T47D (cell line): ENCODE results near the gene NAALADL1.
"Not testable (repeated sequence)": the region's sequence is repeated elsewhere in the genome, so short reads cannot be mapped to it uniquely, and the experiment has no call there.

Source experiments
- DNase-seq, 2 experiments: peaks; one replicate each; pipeline versions ENCODE4 v3.0.0 to v3.0.0-alpha.2; 2011 to 2012; ENCODE audit warnings: low read depth in 1 of 2, low spot score in 1 of 2
- JUND ChIP-seq: IDR thresholded peaks from 2 replicates; pipeline ENCODE4 v1.6.1; 2012; ENCODE audit warnings: low read depth
- in situ Hi-C: cut with HindIII; loops from 2 replicates; pipeline ENCODE4 v1.10.0; 2016; ENCODE audit warnings: low sequenced_read_pairs, low pct_unique_long_range_greater_than_20kb

Gene NAALADL1

DNA sequence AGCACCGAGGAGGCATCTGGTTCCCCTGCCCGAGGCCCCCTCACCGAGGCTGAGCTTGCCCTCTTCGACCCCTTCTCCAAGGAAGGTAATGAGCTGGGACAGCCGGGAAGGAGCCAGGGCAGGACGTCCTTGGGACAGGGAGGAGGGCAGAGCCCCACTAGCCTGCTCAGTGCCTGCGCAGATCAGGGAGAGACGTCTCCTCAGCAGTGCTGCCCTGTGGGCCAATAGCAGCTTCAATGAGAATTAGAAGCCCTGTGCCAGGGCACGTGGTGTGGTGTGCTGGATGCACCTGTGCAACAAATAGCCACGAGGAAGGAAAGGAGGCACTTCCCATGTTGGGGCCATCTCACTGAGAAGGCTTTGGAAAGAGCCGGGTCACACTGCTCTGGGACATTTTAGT lies 22.8 kb downstream of the NAALADL1 start:
- in situ Hi-C loops, result no loop called here
- TF ChIP-seq JUND, result no peak
- no peak for DNase-seq

- no peak for TF ChIP-seq JUND
- no peak for DNase-seq
- in situ Hi-C loops, result no loop called here
Observed at GRCh38 chr11:65034423-65034822, 23.9 kb downstream of the NAALADL1 start.

- no peak for DNase-seq
- in situ Hi-C loops, result no loop called here
- no peak for TF ChIP-seq JUND
Observed at GRCh38 chr11:65032216-65032615, 26.1 kb downstream of the NAALADL1 start.

DNA sequence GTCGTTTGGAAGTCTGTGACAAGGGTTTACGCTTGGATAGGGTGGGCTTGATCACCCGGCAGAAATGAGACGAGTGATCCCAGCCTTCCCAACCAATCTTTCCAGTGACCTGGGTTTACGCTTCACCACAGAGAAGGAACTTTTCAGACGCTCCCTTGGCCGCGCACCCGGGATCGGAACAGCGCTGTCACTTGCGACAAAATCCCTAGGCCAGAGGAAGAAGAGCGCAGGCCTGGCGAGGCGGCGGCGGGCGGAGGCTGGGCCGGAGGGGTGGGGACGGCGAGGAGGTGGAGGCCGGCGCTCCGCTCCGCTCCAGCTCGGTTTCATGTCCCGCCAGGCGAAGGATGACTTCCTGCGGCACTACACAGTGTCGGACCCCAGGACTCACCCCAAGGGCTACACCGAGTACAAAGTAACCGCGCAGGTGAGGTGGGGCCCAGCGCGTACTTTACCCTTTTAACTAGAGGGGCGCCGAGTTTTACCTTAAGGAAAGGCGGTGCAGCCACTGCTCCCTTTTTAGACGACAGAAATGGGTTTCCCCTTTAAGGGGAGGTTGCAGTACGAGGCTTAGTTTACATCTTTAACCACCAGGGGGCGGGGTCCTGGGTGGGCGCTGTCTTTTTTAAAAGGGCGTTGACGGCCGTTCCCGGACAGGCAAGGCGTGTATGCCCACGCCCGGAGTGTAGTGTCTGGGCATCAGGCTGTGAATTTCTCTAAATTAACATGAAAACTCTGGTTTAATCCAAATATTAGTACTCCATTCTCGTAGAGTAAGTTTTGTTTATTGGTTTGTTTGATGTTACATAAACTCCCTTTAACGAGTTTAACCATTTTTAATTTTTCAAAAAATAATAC lies 30.9 kb downstream of the NAALADL1 start, which contains the start of gene SNX15:
Gene SNX15, plus strand, starts transcription at position 227 of the 855 bp plus-strand sequence. Its CDS starts 99 bp downstream, at position 326.
- no peak for TF ChIP-seq JUND
- in situ Hi-C loops, result no loop called here

DNA sequence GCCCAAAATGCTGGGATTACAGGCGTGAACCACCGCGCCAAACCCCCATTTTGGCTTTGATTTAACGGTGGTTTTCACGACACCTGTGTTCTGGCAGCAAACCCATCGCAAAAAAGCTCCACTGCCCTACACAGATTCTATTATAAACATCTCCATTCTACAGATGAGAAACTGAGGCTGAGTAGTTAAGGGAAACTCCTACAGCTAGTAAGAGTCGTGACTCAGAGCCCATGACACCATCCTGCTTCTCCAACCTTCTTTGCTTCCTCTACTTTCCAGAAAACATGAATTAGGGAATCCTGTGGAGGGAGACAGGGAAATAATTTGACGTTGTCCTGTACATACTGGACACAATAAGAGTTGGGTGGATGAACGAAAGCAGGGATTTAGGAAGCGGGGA lies 31.5 kb downstream of the NAALADL1 start:
- DNase-seq, result no peak
- in situ Hi-C loops, result no loop called here
- no peak for TF ChIP-seq JUND

More for the DNA sequence above, 30.9 kb downstream of the NAALADL1 start, which contains the start of gene SNX15:
- DNase-seq, result peak; percentile 91 to 99

DNA sequence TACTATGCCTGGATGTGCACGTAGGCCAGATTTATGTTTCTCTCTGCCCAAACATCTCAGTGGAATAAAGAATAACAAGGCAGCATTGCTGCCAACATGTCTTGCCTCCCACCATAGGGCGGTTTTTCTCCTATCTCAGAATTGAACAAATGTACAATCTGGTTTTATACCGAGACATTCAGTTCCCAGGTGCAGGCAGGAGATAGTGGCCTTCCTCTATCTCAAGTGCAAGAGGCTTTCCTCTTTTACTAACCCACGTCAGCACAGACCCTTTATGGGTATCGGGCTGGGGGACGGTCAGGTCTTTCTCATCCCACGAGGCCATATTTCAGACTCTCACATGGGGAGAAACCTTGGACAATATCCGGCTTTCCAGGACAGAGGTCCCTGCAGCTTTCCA lies 34.9 kb downstream of the NAALADL1 start:
- in situ Hi-C loops, DNase-seq: not testable (repeated sequence)

GRCh38 chr11:65021509-65021908 lies 36.8 kb downstream of the NAALADL1 start:
- no peak for TF ChIP-seq JUND
- no peak for DNase-seq
- in situ Hi-C loops, result no loop called here

GRCh38 chr11:65021003-65021402 lies 37.4 kb downstream of the NAALADL1 start:
- no peak for TF ChIP-seq JUND
- in situ Hi-C loops, result no loop called here
- DNase-seq, result no peak

GRCh38 chr11:65019824-65020223 lies 38.5 kb downstream of the NAALADL1 start:
- TF ChIP-seq JUND, result no peak
- DNase-seq, result no peak
- in situ Hi-C loops, result no loop called here

GRCh38 chr11:65017937-65018336 lies 40.4 kb downstream of the NAALADL1 start:
- no peak for DNase-seq
- in situ Hi-C loops, result no loop called here
- no peak for TF ChIP-seq JUND

DNA sequence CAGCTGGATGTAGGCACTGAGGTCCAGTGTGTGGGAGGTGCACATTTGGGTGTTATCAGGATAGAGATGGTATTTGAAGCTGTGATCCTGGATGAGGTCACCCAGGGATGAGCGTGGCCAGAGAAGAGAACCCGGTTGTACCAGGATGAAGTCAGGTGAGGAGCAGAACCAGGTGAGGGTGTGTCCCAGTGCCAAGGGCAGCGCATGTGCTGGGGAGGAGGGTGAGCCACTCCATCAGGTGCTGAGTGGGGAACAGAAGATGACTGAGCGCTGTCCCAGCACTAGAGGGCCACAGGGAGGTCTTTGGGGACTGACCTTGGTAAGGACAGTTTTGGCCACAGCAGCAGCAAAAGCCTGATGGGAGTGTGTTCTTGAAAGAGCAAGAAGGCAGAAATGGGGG lies 41.6 kb downstream of the NAALADL1 start:
- in situ Hi-C loops, result no loop called here
- peak in 1 of 2 experiments; percentile 39 for DNase-seq
- no peak for TF ChIP-seq JUND

DNA sequence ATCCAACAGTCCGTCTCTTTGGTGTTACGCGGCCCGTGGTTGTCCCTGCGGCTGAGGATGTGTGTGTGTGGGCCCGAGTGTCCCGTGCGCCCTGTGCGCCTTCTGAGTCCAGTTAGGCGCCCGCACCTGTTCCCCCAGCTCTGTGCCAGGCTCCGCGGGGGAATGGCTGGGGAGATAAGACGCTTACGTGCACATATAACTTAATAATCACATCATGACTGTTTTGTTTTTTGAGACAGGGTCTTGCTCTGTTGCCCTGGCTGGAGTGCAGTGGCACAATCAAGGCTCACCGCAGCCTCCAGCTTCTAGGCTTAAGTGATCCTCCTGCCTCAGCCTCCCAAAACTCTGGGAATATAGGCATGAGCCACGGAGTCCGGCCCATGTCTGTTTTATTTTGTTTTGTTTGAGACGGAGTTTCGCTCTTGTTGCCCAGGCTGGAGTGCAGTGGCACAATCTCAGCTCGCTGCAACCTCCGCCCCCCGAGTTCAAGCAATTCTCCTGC lies 43.6 kb downstream of the NAALADL1 start:
- no peak for TF ChIP-seq JUND
- no peak for DNase-seq
- in situ Hi-C loops, result no loop called here

DNA sequence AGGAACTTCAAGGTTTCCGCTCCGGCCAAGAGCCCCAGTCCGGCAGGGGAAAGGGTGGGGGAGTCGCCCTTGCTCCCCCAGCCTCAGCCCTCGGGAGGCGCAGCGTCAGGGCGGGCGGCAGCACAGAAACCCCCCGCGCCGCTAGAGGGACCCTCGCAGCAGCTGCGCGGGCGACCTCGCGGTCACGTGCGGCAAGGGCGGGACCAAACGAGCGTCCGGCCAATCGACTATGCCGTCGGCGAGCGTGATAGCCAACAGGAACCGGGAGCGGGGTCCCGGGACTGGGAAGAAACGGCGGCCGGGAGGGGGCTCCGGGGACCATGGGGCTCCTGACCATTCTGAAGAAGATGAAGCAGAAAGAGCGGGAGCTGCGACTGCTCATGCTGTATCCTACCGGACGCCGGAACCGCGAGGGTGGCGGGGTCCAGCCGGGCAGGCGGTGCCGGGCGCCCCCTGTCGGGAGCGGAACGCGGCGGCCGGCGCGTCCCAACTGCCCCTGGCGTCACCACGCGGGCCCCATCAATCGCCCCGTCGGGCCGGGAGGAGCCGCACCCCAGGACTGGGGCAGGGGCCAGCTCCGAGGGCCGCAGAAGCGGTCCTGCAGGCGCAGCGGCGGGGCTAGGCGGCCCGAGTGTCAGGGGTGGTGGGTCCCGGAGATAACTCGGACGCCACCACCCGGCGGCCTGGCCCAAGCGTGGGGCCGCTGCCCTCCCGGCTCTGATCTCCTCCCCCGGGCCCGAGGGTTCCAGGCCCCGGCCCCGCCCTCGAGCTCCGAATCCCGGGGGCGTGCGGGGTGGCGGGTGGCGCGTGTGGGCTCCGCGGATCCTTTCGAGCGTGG lies 44.2 kb downstream of the NAALADL1 start, which contains the start of gene ARL2:
Gene ARL2, plus strand, starts transcription at position 273 of the 838 bp plus-strand sequence. Its CDS starts 48 bp downstream, at position 321.
- no peak for TF ChIP-seq JUND
- in situ Hi-C loops, result no loop called here
- DNase-seq, result peak; percentile 91 to 97
